PC-3 (cell line): ENCODE measurements around the gene GIMAP2. TPM values are rescaled to one million over a fixed set of nuclear protein-coding genes. Genes with fewer than 3 reads are reported as not detected.

ENCODE experiments used
- ATAC-seq: fragments of 200-7000 bp; cut with Tn5 transposase; 2 replicates; pipeline ENCODE4 v1.9.1; 2020; ENCODE audit warnings: mild to moderate bottlenecking, moderate library complexity
- BruUV-seq: library from RNA; stranded (reverse); fragments of 400-500 nt; replicated peaks from 2 replicates; lab custom pipeline; 2021; lab: Mats Ljungman, UMichigan
- CTCF ChIA-PET: fragments of 300-600 bp; sonication (Branson Sonifier 250); formaldehyde crosslinking; loops from one replicate; lab custom pipeline; 2022; ENCODE audit warnings: antibody characterized with exemption; lab: Charles Lee
- POLR2A ChIA-PET: fragments of 300-600 bp; sonication (Branson Sonifier 250); formaldehyde crosslinking; loops from one replicate; lab custom pipeline; 2022; ENCODE audit warnings: antibody characterized with exemption; ENCODE audit not compliant: unreplicated experiment; lab: Charles Lee
- DNase-seq: peaks from one replicate; pipeline ENCODE4 v3.0.0-alpha.2; 2015
- H2AFZ ChIP-seq: fragments of 300-600 bp; sonication (generic); 2 replicates; pipeline ENCODE4 v1.6.0; 2016; ENCODE audit warnings: antibody characterized with exemption, low read length
- H3F3A ChIP-seq: fragments of 300-600 bp; sonication (generic); one replicate; pipeline ENCODE4 v1.6.0; 2017; ENCODE audit warnings: antibody characterized with exemption, low read length, control low read depth, mild to moderate bottlenecking; ENCODE audit not compliant: unreplicated experiment
- H3K27ac ChIP-seq: fragments of 300-600 bp; sonication (generic); 2 replicates; pipeline ENCODE4 v1.5.1; 2016; ENCODE audit warnings: mild to moderate bottlenecking, low read length
- H3K27me3 ChIP-seq: fragments of 300-600 bp; sonication (generic); 2 replicates; pipeline ENCODE4 v1.6.1; 2016; ENCODE audit warnings: low read length, mixed read lengths
- H3K36me3 ChIP-seq: fragments of 300-600 bp; sonication (generic); 2 replicates; pipeline ENCODE4 v1.6.1; 2016; ENCODE audit warnings: low read depth, mixed run types, low read length, mixed read lengths
- H3K4me1 ChIP-seq: fragments of 300-600 bp; sonication (generic); 2 replicates; pipeline ENCODE4 v1.5.1; 2016; ENCODE audit warnings: low read length; ENCODE audit not compliant: insufficient read depth
- H3K4me2 ChIP-seq: fragments of 300-600 bp; sonication (generic); 2 replicates; pipeline ENCODE4 v1.6.0; 2016; ENCODE audit warnings: low read length
- H3K4me3 ChIP-seq: fragments of 300-600 bp; sonication (generic); 2 replicates; pipeline ENCODE4 v1.5.1; 2016; ENCODE audit warnings: mild to moderate bottlenecking, low read length, mixed read lengths
- H3K79me2 ChIP-seq: fragments of 300-600 bp; sonication (generic); 2 replicates; pipeline ENCODE4 v1.6.1; 2017; ENCODE audit warnings: low read length, mixed read lengths
- H3K9ac ChIP-seq: fragments of 300-600 bp; sonication (generic); 2 replicates; pipeline ENCODE4 v1.6.0; 2016; ENCODE audit warnings: mild to moderate bottlenecking, low read length
- H3K9me2 ChIP-seq: fragments of 300-600 bp; sonication (generic); replicated peaks from 2 replicates; pipeline ENCODE4 v1.6.1; 2016; ENCODE audit warnings: mixed run types, low read length, mixed read lengths
- H3K9me3 ChIP-seq: fragments of 300-600 bp; sonication (generic); 2 replicates; pipeline ENCODE4 v1.6.1; 2016; ENCODE audit warnings: low read length, mixed read lengths
- H4K20me1 ChIP-seq: fragments of 300-600 bp; sonication (generic); 2 replicates; pipeline ENCODE4 v1.6.1; 2016; ENCODE audit warnings: low read length, mixed read lengths
- CTCF ChIP-seq: fragments of 300-600 bp; sonication (generic); conservative IDR thresholded peaks from 2 replicates; pipeline ENCODE4 v1.5.1; 2017; ENCODE audit warnings: antibody characterized with exemption, low read depth, mild to moderate bottlenecking, low read length
- EZH2 ChIP-seq: fragments of 300-600 bp; sonication (generic); IDR thresholded peaks from one replicate; pipeline ENCODE4 v1.6.1; 2017; ENCODE audit warnings: antibody characterized with exemption, mild to moderate bottlenecking, low read length; ENCODE audit not compliant: unreplicated experiment
- EZH2phosphoT487 ChIP-seq: fragments of 300-600 bp; sonication (generic); IDR thresholded peaks from 2 replicates; pipeline ENCODE4 v1.6.1; 2018; ENCODE audit warnings: mild to moderate bottlenecking, antibody characterized with exemption, low read length, borderline replicate concordance
- intact Hi-C: fragments of 100-400 bp; cut with micrococcal nuclease; formaldehyde crosslinking; loops from 2 replicates; pipeline ENCODE4 v1.9.0; 2023
- total RNA-seq: library from RNA; depleted of rRNA; stranded (reverse); fragments of >200 nt; gene quantifications from 2 replicates; pipeline ENCODE4 v1.2.3, GENCODE V29; 2014

GIMAP2 gene
- total RNA-seq, 1 experiment from 2014 or later: not detected

GRCh38 chr7:150665089-150665748, 20.3 kb upstream of the GIMAP2 start:
- intact Hi-C loops: no loop called here
- no peak overlapping the region for H3K4me3 ChIP-seq
- no peaks in the 10 kb centered on the region for H3F3A ChIP-seq
- no peaks in the 10 kb centered on the region for H4K20me1 ChIP-seq
- no peaks in the 10 kb centered on the region for H3K4me1 ChIP-seq
- TF ChIP-seq CTCF (no peak), EZH2 (no peak), EZH2phosphoT487 (no peak)
- no peak overlapping the region for H3K9ac ChIP-seq
- ATAC-seq (no peak), DNase-seq (peak; percentile 7)
- CTCF ChIA-PET: no interaction called here
- no TSS peak for BruUV-seq
- no peaks in the 10 kb centered on the region for H3K9me2 ChIP-seq
- no peaks in the 10 kb centered on the region for H3K79me2 ChIP-seq
- peaks cover 7% of the 10 kb centered on the region; the same call in 1 of the 2 replicates for H3K27me3 ChIP-seq
- no peaks in the 10 kb centered on the region for H3K36me3 ChIP-seq
- no peaks in the 10 kb centered on the region for H3K9me3 ChIP-seq
- H3K27ac ChIP-seq: no peak overlapping the region
- H3K4me2 ChIP-seq: no peak overlapping the region
- no peak overlapping the region for H2AFZ ChIP-seq
- POLR2A ChIA-PET: no interaction called here

GRCh38 chr7:150665896-150666295, 19.6 kb upstream of the GIMAP2 start:
- no peaks in the 10 kb centered on the region for H3F3A ChIP-seq
- H2AFZ ChIP-seq: no peak overlapping the region
- no peak overlapping the region for H3K27ac ChIP-seq
- intact Hi-C loops: no loop called here
- no peaks in the 10 kb centered on the region for H4K20me1 ChIP-seq
- H3K79me2 ChIP-seq: no peaks in the 10 kb centered on the region
- no peak overlapping the region for H3K4me2 ChIP-seq
- no peaks in the 10 kb centered on the region for H3K36me3 ChIP-seq
- DNase-seq: no peak
- H3K9me2 ChIP-seq: no peaks in the 10 kb centered on the region
- H3K27me3 ChIP-seq: peaks cover 9% of the 10 kb centered on the region; the same call in 1 of the 2 replicates
- no peak overlapping the region for H3K9ac ChIP-seq
- H3K9me3 ChIP-seq: no peaks in the 10 kb centered on the region
- TF ChIP-seq EZH2phosphoT487 (no peak), EZH2 (no peak), CTCF (no peak)
- no TSS peak for BruUV-seq
- ChIA-PET CTCF (no interaction called here), POLR2A (no interaction called here)
- H3K4me3 ChIP-seq: no peak overlapping the region
- no peak for ATAC-seq
- H3K4me1 ChIP-seq: no peaks in the 10 kb centered on the region

GRCh38 chr7:150666412-150666811, 19.1 kb upstream of the GIMAP2 start:
- BruUV-seq: no TSS peak
- Histone ChIP-seq H3K4me2 (no peak overlapping the region), H3K36me3 (no peaks in the 10 kb centered on the region), H3K27ac (no peak overlapping the region), H3K4me3 (no peak overlapping the region), H3K9me3 (no peaks in the 10 kb centered on the region), H3K9ac (no peak overlapping the region), H4K20me1 (no peaks in the 10 kb centered on the region), H3K9me2 (no peaks in the 10 kb centered on the region), H3K4me1 (no peaks in the 10 kb centered on the region), H3K27me3 (peaks cover 14% of the 10 kb centered on the region; the same call in 1 of the 2 replicates), H3F3A (no peaks in the 10 kb centered on the region), H2AFZ (no peak overlapping the region), H3K79me2 (no peaks in the 10 kb centered on the region)
- intact Hi-C loops: no loop called here
- TF ChIP-seq EZH2: no peak
- no peak for TF ChIP-seq CTCF
- no peak for TF ChIP-seq EZH2phosphoT487
- no peak for DNase-seq
- CTCF ChIA-PET: no interaction called here
- ATAC-seq: no peak
- POLR2A ChIA-PET: no interaction called here
